GM19468 (cell line): ENCODE measurements around the gene ARHGAP22.

Experiments
- ATAC-seq: cut with Tn5 transposase; IDR thresholded peaks from one replicate; pipeline ENCODE4 v1.9.1; 2021; ENCODE audit warnings: mild to moderate bottlenecking, moderate library complexity, moderate number of reproducible peaks; ENCODE audit not compliant: unreplicated experiment; ENCODE audit errors: extremely low read depth

ARHGAP22 gene

DNA sequence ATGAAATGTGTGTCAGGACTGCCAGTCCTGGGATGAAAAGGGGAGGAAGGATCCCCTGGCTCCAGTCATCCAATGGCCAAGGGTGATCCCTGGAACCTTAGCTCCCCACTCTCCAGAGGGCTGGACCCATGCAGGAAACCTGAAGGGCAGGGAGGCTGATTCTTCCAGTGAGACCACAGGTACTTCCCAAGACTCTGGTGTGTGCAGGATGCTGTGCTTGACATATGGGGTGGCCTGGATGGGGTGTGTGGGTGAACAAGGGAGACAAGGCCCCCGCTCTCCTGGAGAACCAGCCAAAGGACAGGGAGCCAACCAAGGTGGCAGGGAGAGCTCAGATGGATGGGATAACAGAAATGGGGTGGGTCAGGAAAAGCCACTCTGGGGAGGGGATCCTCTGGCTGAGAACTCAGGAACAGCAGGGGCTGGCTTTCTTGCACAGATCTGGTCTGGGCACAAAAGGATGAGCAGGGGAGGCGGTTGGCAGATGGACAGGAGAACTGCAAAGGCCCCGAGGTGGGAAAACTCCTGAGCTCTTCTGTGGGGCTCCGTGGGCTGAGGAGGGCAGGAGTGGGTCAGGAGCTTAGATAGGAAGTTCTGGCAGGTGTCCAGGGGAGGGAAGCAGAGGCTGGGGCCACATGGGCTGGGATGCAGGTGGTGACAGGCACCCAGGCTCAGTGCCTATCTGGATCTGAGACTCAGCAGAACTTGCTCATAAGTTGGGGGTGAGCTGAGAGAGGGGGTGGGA lies 100.6 kb downstream of the ARHGAP22 start:
- ATAC-seq: no peak

- ATAC-seq: no peak
Measured at GRCh38 chr10:48503293-48503911, 101.5 kb downstream of the ARHGAP22 start.

GRCh38 chr10:48502791-48503190 lies 102.1 kb downstream of the ARHGAP22 start:
- ATAC-seq: no peak

- ATAC-seq: no peak
Measured at GRCh38 chr10:48501787-48502771, 102.8 kb downstream of the ARHGAP22 start.

DNA sequence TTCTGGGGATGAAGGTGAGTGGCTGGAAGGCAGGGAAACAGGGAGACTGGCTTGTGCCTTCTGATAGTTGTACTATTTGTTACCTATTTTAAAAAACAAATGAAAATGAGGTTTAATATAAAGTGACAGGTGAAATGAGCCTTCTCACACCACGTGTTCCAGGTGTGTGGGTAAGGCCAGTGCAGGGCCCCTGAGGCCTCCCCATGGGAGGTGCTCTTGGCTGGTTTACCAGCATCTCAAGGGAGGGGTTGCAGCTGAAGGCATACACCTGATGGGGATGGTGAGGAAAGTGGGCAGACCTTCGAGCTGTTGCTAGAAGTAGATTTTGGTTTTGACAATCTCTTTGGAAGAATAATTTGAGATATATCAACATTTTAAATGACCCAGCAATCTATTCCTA lies 103.6 kb downstream of the ARHGAP22 start:
- no peak for ATAC-seq

DNA sequence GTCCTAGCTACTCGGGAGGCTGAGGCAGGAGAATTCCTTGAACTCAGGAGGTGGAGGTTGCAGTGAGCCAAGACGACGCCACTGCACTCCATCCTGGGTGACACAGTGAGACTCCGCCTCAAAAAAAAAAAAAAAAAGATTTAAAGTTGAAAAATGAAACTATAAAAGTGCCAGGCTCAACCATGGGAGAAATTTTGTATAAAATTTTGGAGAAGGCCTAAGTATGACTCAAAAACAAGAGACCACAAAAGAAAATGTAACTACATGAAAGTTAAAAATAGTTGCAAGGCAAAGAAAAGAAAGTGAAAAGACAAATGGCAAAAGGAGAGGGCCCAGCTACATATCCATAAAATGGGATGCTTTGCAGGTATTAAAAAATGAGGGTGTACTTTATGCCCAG lies 104.1 kb downstream of the ARHGAP22 start:
- no peak for ATAC-seq

GRCh38 chr10:48498940-48499510 lies 105.8 kb downstream of the ARHGAP22 start:
- no peak for ATAC-seq

DNA sequence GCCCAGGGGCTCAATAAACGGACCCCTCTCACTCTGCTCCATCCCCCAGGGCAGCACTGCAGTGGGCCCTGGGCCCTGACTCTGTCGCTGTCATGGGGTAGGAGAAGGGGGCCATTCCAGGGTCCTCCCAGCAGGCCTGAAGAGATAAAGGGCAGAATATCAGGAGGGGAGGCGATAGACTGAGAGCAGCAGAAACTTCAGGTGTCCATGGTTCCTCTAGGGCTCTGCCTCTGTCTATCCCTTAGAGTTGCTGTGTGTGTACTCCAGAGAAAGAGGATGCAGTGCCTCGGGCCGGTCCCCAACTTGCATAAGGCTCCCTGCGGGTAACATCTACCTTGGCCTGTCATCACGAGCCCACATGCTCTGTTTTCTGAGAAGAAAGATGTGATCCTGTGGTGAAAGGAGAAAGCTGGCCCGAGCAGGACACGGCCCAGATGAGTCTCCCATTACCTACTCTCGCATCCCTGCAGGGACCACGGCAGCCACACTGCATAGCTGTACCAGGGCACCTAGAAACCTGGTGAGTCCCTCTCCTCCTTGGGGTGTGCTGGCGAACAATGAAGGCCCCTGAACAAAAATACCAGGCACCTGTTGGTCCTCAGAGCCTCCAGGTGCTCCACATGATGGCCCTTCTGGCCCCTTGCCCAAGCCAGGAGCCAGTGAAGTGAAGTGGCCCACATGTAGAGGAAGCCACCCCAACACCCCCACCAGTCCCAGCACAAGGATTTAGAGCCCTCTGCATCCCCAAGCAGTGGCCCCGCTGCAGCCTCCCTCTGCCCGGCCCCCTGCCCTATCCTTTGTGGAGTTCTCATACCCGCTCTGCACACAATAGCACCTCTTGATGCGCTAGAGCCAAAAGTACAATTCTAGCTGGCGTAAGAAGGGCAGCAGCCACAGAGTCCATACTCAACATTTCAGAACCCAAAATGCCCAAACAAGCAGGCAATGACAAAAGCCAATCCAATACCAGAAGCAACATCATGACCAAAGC lies 106.8 kb downstream of the ARHGAP22 start:
- ATAC-seq: no peak

DNA sequence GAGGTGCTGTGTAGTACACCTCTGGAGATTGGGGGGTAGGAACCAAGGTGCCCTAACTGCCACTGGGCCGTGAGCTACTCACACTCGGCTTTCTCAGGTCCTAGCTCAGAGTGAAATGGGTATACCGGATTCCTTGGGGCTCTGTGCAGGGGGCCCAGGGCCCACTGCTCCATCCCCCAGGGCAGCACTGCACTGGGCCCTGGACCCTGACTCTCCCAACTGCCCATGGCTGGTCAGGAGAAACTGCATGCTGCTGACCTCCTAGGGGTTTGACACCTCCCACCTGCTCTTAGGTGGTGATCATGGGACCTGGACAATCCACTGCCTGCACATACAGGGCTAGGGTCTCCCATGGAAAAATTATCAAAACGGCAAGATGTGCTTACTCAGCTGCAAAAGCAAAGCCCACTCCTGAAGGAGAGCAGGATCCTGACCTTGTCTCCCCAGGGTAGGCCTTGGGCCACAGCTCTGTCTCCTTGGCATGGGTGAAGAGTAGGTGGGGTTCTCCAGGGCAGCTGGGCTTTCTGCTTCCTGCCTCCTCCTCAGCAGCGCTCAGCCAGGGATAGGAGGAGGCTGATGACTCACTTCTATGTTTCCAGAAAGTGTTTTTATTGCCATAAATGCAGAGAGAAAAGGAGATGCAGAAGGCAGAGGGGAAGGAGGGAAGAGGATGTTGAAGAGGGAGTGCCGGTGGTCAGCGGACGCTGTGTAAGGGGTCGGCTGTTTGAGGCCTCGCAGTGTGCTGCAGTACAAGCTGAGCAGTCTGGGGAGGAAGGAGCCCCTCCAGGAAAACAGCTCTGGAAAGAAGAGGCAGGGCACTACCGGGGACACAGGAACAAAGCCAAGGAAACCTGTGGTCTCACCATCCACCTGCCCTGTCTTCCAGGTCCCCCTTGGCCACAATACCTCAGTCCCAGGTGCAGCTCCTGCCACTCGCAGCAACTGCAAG lies 107.8 kb downstream of the ARHGAP22 start:
- ATAC-seq: no peak

GRCh38 chr10:48496105-48496830 lies 108.6 kb downstream of the ARHGAP22 start:
- no peak for ATAC-seq

DNA sequence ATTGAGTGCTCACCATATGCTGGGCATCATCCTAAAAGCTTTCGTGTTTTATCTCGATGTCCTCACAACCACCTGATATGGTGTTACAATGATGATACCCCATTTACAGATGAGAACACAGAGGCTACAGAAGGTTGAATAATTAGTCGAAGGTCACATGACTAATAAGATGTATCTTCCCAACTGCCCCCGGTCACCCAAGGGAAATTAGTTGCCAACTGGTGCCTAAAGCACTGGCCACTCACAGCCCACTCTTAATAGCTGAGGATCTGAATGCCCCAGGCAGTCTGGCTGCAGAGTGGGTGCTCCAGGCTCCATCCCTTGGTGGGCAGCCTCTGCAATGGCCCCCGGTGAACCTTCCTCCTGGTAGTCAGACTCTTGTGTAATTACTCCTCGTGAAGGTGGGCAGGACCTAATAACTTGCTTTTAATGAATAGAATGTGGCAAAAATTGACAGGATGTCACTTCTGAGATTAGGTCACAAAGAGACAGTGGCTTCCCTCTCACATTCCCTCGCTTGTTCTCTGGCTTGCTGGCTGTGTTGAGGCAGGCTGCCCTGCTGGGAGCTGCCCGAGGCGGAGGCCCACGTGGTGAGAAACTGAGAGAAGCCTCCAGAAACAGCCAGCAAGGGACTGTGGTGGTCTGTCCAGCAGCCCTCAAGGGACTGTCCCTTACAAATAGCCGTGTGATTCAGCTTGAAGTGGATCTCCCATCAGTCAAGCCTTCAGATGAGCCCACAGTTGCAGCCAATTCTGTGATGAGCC lies 109.4 kb downstream of the ARHGAP22 start:
- no peak for ATAC-seq

- ATAC-seq: no peak
Measured at GRCh38 chr10:48494611-48495010, 110.3 kb downstream of the ARHGAP22 start.

- no peak for ATAC-seq
Measured at GRCh38 chr10:48494073-48494472, 110.8 kb downstream of the ARHGAP22 start.

DNA sequence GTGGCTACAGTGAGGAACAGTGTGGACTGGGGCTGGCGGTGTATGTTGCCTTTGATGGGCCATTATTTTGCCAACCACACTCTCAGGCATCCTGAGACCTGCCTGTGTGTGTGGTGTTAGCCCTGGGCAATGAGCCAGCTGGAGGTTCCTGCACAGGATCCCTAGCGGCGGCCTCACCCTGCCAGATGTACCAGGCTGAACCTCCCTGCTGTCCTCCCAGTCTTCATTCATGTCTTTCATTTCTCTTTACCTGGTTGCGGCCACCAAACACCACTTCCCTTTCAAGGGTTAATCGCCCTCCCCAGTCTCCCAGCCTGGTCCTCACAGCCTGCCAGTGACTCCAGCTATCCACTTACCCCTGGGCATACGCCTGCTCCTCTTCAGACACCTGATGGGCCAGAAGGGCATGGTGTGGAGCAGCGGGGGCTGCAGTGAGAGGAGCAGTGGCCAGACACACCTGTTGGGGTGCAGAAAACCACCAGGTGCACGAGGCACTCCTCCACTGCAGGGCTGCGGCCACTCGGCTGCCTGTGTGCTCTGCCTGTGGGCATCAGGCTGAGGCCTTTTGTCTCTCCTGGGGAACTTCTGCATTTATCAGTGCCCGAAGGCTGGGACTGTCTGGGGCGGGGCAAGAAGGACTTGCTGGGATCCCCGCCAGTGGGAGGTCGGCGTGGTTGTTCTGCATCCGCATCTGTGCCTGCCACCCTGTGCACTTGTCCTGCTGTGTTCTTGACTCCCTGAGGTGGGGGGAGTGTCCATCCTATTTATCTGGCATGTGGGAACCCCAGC lies 111.6 kb downstream of the ARHGAP22 start:
- no peak for ATAC-seq

GRCh38 chr10:48492201-48492600 lies 112.7 kb downstream of the ARHGAP22 start:
- ATAC-seq: no peak
